Measurements from ENCODE around the gene CMPK2. TPM values are rescaled to one million over a fixed set of nuclear protein-coding genes. Genes with fewer than 3 reads are reported as not detected.
A peak's percentile ranks its signal among the peaks of the same experiment; 100 is the strongest.

The CMPK2 gene
- total RNA-seq (1 to 10 TPM; 3.7 to 5.3 TPM), polyA plus RNA-seq (1 to 10 TPM; 2.4 to 7.4 TPM)
- long read RNA-seq, donor 1, partial matches to known transcripts: 0 of 2 reads
- long read RNA-seq, donor 1, other reads (novel, unspliced or antisense): 1 of 2 reads
- long read RNA-seq, donor 2, transcript CMPK2-201 (5 exons, 2,884 nt): major isoform, 6 of 6 reads
- long read RNA-seq, donor 2, partial matches to known transcripts: 0 of 6 reads
- long read RNA-seq, donor 2, other reads (novel, unspliced or antisense): 0 of 6 reads

- intact Hi-C loops (cut with DNase I): no loop called here
- Histone ChIP-seq H3K4me1 (ENCODE audit: control insufficient read depth in 1 of 2, insufficient read depth in 2 of 2, low read length in 2 of 2) (peaks cover 0 to under 1% of the 10 kb centered on the region in 2 donors), H3K27me3 (ENCODE audit: control insufficient read depth in 1 of 2, insufficient read depth in 2 of 2, low read length in 1 of 2) (no peaks in the 10 kb centered on the region), H3K4me3 (ENCODE audit: low read length in 2 of 2) (peak within 1 kb of the TSS; percentile 82 to 93), H3K36me3 (ENCODE audit: control insufficient read depth in 1 of 2, insufficient read depth in 2 of 2, low read length in 1 of 2) (no peaks in the 10 kb centered on the region), H3K9me3 (ENCODE audit: control insufficient read depth, low read length) (no peaks in the 10 kb centered on the region), H3K27ac (ENCODE audit: low read depth in 1 of 2, low read length in 2 of 2) (peak within 1 kb of the TSS in 1 of 2 donors; percentile 7)
- WGBS, 2 donors: 0 to 1% methylated on average over 94 to 115 of the region's 115 CpGs
- DNase-seq (peak; percentile 88 to 90), ATAC-seq (ENCODE audit: low FRiP score) (peak; percentile 82)
These were observed at the start of gene CMPK2 for GRCh38 chr2:6865346-6866274. Gene CMPK2, minus strand, starts transcription at chr2:6865907. Its CDS starts 211 bp downstream, at chr2:6865696.

- H3K4me3 ChIP-seq (ENCODE audit: low read length in 2 of 2): no peak overlapping the region
- intact Hi-C loops (cut with DNase I): loop anchor here in 1 of 2 donors (10.0 kb wide), 1 partner anchor 129 kb away; no protein-coding TSS in a partner anchor
- ATAC-seq (ENCODE audit: low FRiP score): no peak
- DNase-seq: no peak
- no peaks in the 10 kb centered on the region for H3K27me3 ChIP-seq (ENCODE audit: control insufficient read depth in 1 of 2, insufficient read depth in 2 of 2, low read length in 1 of 2)
- WGBS, 2 donors: 93 to 98% methylated on average over 2 of the region's 2 CpGs
- no peaks in the 10 kb centered on the region for H3K9me3 ChIP-seq (ENCODE audit: control insufficient read depth, low read length)
- no peaks in the 10 kb centered on the region for H3K4me1 ChIP-seq (ENCODE audit: control insufficient read depth in 1 of 2, insufficient read depth in 2 of 2, low read length in 2 of 2)
- H3K27ac ChIP-seq (ENCODE audit: low read depth in 1 of 2, low read length in 2 of 2): no peak overlapping the region
- H3K36me3 ChIP-seq (ENCODE audit: control insufficient read depth in 1 of 2, insufficient read depth in 2 of 2, low read length in 1 of 2): no peaks in the 10 kb centered on the region
These were observed 49.7 kb upstream of the CMPK2 start for GRCh38 chr2:6915399-6915798.

- intact Hi-C loops (cut with DNase I): loop anchor here in 1 of 2 donors (10.0 kb wide), 1 partner anchor 130 kb away; no protein-coding TSS in a partner anchor
- DNase-seq (no peak), ATAC-seq (ENCODE audit: low FRiP score) (no peak)
- Histone ChIP-seq H3K4me1 (ENCODE audit: control insufficient read depth in 1 of 2, insufficient read depth in 2 of 2, low read length in 2 of 2) (no peaks in the 10 kb centered on the region), H3K27me3 (ENCODE audit: control insufficient read depth in 1 of 2, insufficient read depth in 2 of 2, low read length in 1 of 2) (no peaks in the 10 kb centered on the region), H3K27ac (ENCODE audit: low read depth in 1 of 2, low read length in 2 of 2) (no peak overlapping the region), H3K4me3 (ENCODE audit: low read length in 2 of 2) (no peak overlapping the region), H3K9me3 (ENCODE audit: control insufficient read depth, low read length) (no peaks in the 10 kb centered on the region), H3K36me3 (ENCODE audit: control insufficient read depth in 1 of 2, insufficient read depth in 2 of 2, low read length in 1 of 2) (no peaks in the 10 kb centered on the region)
- WGBS, 2 donors: 81 to 82% methylated on average over 3 of the region's 3 CpGs
These were observed 49.1 kb upstream of the CMPK2 start for GRCh38 chr2:6914828-6915227.

- no peak overlapping the region for H3K4me3 ChIP-seq (ENCODE audit: low read length in 2 of 2)
- H3K27ac ChIP-seq (ENCODE audit: low read depth in 1 of 2, low read length in 2 of 2): no peak overlapping the region
- no peaks in the 10 kb centered on the region for H3K27me3 ChIP-seq (ENCODE audit: control insufficient read depth in 1 of 2, insufficient read depth in 2 of 2, low read length in 1 of 2)
- H3K4me1 ChIP-seq (ENCODE audit: control insufficient read depth in 1 of 2, insufficient read depth in 2 of 2, low read length in 2 of 2): no peaks in the 10 kb centered on the region
- WGBS, 2 donors: 89 to 93% methylated on average over 9 of the region's 9 CpGs
- no peaks in the 10 kb centered on the region for H3K36me3 ChIP-seq (ENCODE audit: control insufficient read depth in 1 of 2, insufficient read depth in 2 of 2, low read length in 1 of 2)
- no peaks in the 10 kb centered on the region for H3K9me3 ChIP-seq (ENCODE audit: control insufficient read depth, low read length)
- no peak for ATAC-seq (ENCODE audit: low FRiP score)
- intact Hi-C loops (cut with DNase I): loop anchor here in 1 of 2 donors (10.0 kb wide), 1 partner anchor 131 kb away; no protein-coding TSS in a partner anchor
- no peak for DNase-seq
These were observed 47.9 kb upstream of the CMPK2 start for GRCh38 chr2:6913415-6914157.

GRCh38 chr2:6911721-6912120, 46.0 kb upstream of the CMPK2 start:
- Histone ChIP-seq H3K4me1 (ENCODE audit: control insufficient read depth in 1 of 2, insufficient read depth in 2 of 2, low read length in 2 of 2) (no peaks in the 10 kb centered on the region), H3K4me3 (ENCODE audit: low read length in 2 of 2) (no peak overlapping the region), H3K27me3 (ENCODE audit: control insufficient read depth in 1 of 2, insufficient read depth in 2 of 2, low read length in 1 of 2) (no peaks in the 10 kb centered on the region), H3K9me3 (ENCODE audit: control insufficient read depth, low read length) (no peaks in the 10 kb centered on the region), H3K27ac (ENCODE audit: low read depth in 1 of 2, low read length in 2 of 2) (no peak overlapping the region), H3K36me3 (ENCODE audit: control insufficient read depth in 1 of 2, insufficient read depth in 2 of 2, low read length in 1 of 2) (no peaks in the 10 kb centered on the region)
- DNase-seq (no peak), ATAC-seq (ENCODE audit: low FRiP score) (no peak)
- intact Hi-C loops (cut with DNase I): loop anchor here in 1 of 2 donors (10.0 kb wide), 1 partner anchor 133 kb away; no protein-coding TSS in a partner anchor

GRCh38 chr2:6909431-6910385, 44.0 kb upstream of the CMPK2 start:
- no peaks in the 10 kb centered on the region for H3K9me3 ChIP-seq (ENCODE audit: control insufficient read depth, low read length)
- H3K4me1 ChIP-seq (ENCODE audit: control insufficient read depth in 1 of 2, insufficient read depth in 2 of 2, low read length in 2 of 2): no peaks in the 10 kb centered on the region
- no peaks in the 10 kb centered on the region for H3K36me3 ChIP-seq (ENCODE audit: control insufficient read depth in 1 of 2, insufficient read depth in 2 of 2, low read length in 1 of 2)
- no peak for ATAC-seq (ENCODE audit: low FRiP score)
- 83 to 86% methylated on average over 8 of the region's 8 CpGs for WGBS, 2 donors
- intact Hi-C loops (cut with DNase I): loop anchor here in 1 of 2 donors (10.0 kb wide), 1 partner anchor 135 kb away; no protein-coding TSS in a partner anchor
- no peak overlapping the region for H3K4me3 ChIP-seq (ENCODE audit: low read length in 2 of 2)
- DNase-seq: no peak
- no peaks in the 10 kb centered on the region for H3K27me3 ChIP-seq (ENCODE audit: control insufficient read depth in 1 of 2, insufficient read depth in 2 of 2, low read length in 1 of 2)
- H3K27ac ChIP-seq (ENCODE audit: low read depth in 1 of 2, low read length in 2 of 2): no peak overlapping the region

GRCh38 chr2:6908291-6908690, 42.6 kb upstream of the CMPK2 start:
- 88 to 91% methylated on average over 2 of the region's 2 CpGs for WGBS, 2 donors
- Histone ChIP-seq H3K36me3 (ENCODE audit: control insufficient read depth in 1 of 2, insufficient read depth in 2 of 2, low read length in 1 of 2) (no peaks in the 10 kb centered on the region), H3K27ac (ENCODE audit: low read depth in 1 of 2, low read length in 2 of 2) (no peak overlapping the region), H3K4me1 (ENCODE audit: control insufficient read depth in 1 of 2, insufficient read depth in 2 of 2, low read length in 2 of 2) (no peaks in the 10 kb centered on the region), H3K27me3 (ENCODE audit: control insufficient read depth in 1 of 2, insufficient read depth in 2 of 2, low read length in 1 of 2) (no peaks in the 10 kb centered on the region), H3K9me3 (ENCODE audit: control insufficient read depth, low read length) (no peaks in the 10 kb centered on the region), H3K4me3 (ENCODE audit: low read length in 2 of 2) (no peak overlapping the region)
- DNase-seq (no peak), ATAC-seq (ENCODE audit: low FRiP score) (no peak)
- intact Hi-C loops (cut with DNase I): no loop called here
